WERI-Rb-1 (cell line): ENCODE data around the gene LAMA5.

ENCODE experiments used
- DNase-seq: peaks from one replicate; pipeline ENCODE4 v3.0.0-alpha.2; 2020
- H3K27ac ChIP-seq: fragments of 250-450 bp; sonication (Bioruptor Pico); 2 replicates; pipeline ENCODE4 v1.5.1; 2020; ENCODE audit warnings: mild to moderate bottlenecking, moderate library complexity
- H3K27me3 ChIP-seq: fragments of 250-450 bp; sonication (Bioruptor Pico); 2 replicates; pipeline ENCODE4 v1.5.1; 2021; ENCODE audit warnings: mild to moderate bottlenecking, low read depth, moderate library complexity; ENCODE audit not compliant: insufficient read depth, severe bottlenecking
- H3K36me3 ChIP-seq: fragments of 250-450 bp; sonication (Bioruptor Pico); 2 replicates; pipeline ENCODE4 v1.5.1; 2020; ENCODE audit warnings: mild to moderate bottlenecking, moderate library complexity
- H3K4me3 ChIP-seq: 2 replicates; pipeline ENCODE4 v1.5.1; 2011; ENCODE audit warnings: low read depth, mild to moderate bottlenecking, control low read depth, low read length
- H3K9me3 ChIP-seq: fragments of 250-450 bp; sonication (Bioruptor Pico); 2 replicates; pipeline ENCODE4 v1.5.1; 2021; ENCODE audit warnings: mild to moderate bottlenecking, moderate library complexity; ENCODE audit not compliant: severe bottlenecking
- TF ChIP-seq, protein P1 (sequence below): IDR thresholded peaks from 2 replicates; pipeline ENCODE4 v1.5.1; 2011; ENCODE audit warnings: low read depth, mild to moderate bottlenecking, control low read depth, inconsistent platforms, low read length

LAMA5 gene

DNA sequence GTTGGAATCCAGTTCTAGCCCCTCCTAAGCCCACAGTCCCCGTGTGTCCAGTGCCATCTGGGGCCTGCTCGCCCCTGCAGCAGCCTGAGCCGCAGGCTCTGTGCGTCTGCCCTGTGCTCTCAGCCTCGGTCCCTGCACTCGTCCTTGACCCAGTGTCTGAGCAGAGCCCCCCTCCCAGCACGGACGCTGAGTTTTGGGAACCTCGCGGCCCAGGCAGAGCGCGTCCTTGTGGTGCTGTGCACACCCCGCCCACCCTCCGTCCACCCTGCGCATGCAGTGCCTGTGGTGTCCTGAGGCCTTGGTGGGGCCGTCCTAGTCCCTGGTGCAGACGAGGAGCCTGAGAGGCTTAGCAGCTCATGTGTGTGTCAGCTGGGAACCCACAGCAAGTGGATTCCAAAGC is 97.2 kb downstream of the LAMA5 start:
- H3K27ac ChIP-seq = peak overlapping the region; percentile 69
- peak; percentile 86 for DNase-seq
- no peaks in the 10 kb centered on the region for H3K27me3 ChIP-seq
- peak overlapping the region; percentile 1 for H3K4me3 ChIP-seq
- peaks cover 41% of the 10 kb centered on the region for H3K36me3 ChIP-seq
- TF ChIP-seq, protein P1, sequence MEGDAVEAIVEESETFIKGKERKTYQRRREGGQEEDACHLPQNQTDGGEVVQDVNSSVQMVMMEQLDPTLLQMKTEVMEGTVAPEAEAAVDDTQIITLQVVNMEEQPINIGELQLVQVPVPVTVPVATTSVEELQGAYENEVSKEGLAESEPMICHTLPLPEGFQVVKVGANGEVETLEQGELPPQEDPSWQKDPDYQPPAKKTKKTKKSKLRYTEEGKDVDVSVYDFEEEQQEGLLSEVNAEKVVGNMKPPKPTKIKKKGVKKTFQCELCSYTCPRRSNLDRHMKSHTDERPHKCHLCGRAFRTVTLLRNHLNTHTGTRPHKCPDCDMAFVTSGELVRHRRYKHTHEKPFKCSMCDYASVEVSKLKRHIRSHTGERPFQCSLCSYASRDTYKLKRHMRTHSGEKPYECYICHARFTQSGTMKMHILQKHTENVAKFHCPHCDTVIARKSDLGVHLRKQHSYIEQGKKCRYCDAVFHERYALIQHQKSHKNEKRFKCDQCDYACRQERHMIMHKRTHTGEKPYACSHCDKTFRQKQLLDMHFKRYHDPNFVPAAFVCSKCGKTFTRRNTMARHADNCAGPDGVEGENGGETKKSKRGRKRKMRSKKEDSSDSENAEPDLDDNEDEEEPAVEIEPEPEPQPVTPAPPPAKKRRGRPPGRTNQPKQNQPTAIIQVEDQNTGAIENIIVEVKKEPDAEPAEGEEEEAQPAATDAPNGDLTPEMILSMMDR = peak; percentile 39; the same call in 1 of the 2 replicates
- H3K9me3 ChIP-seq = peaks cover 3% of the 10 kb centered on the region

DNA sequence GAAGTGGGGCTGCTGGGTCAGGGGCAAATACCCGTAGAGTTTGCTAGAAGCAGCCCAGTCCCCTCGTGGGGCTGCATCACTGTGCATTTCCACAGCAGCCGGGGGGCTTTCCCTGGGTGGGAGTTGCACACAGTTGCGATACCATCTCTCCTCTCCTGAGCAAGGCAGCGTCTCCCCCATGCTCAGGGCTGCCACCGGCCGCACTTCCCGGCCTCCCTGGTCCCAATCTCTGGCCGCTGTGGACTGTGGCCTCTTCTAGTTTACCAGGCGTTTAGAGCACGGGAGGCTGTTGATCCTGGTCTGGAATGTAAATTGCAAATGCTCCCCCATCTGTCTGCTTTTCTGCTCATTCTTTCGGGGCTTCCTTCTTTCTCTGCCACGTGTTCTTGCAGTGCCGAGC is 97.7 kb downstream of the LAMA5 start:
- Histone ChIP-seq H3K36me3 (peaks cover 45% of the 10 kb centered on the region), H3K27ac (peak overlapping the region; percentile 69), H3K4me3 (peak overlapping the region; percentile 1), H3K9me3 (peaks cover 6% of the 10 kb centered on the region), H3K27me3 (no peaks in the 10 kb centered on the region)
- TF ChIP-seq, protein P1 = no peak
- no peak for DNase-seq

DNA sequence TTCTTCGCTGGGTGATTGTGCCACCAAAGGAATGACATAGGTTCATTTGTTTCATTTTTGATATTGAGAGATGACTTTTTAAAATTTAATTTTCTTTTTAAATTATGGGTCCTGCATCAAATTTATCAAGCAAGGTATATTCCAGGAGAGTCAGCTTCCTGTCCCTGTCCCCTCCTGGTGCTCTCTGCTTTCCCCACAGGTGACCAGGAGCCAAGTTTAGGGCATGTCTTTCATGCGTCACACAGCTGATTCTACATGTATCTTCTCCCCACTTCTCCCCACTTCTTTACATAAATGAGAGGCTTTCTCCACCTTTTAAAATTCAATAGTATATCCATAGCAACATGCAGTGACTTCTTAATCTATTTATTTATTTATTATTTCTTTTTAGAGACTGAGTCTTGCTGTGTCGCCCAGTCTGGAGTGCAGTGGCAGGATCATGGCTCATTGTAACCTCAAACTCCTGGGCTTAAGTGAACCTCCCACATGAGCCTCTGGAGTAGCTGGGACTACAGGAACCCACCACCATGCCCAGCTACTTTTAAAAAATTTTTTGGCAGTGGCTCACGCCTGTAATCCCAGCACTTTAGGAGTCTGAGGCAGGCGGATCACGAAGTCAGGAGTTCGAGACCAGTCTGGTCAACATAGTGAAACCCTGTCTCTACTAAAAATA is 98.7 kb downstream of the LAMA5 start:
- no peak for DNase-seq
- no peak overlapping the region for H3K4me3 ChIP-seq
- TF ChIP-seq, protein P1 = no peak
- no peaks in the 10 kb centered on the region for H3K27me3 ChIP-seq
- H3K36me3 ChIP-seq = peaks cover 45% of the 10 kb centered on the region
- H3K9me3 ChIP-seq = peaks cover 6% of the 10 kb centered on the region
- H3K27ac ChIP-seq = no peak overlapping the region

DNA sequence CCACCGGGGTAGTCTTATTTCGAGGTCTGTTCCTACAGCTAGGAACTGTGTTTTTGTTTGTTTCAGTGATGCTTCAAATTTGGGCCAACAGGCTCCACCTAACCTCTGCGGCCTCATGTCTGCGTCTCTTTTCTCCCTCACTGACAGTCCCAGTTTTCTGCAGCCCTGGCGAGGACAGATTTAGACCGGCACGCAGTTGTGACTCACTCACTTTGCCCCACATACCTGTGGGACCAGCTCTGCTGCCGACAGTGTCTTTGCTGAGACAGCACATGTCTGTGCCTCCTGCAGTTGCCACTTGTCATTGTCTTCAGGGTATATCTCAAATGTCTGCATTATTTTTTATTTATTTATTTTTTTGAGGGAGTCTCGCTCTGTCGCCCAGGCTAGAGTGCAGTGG is 99.6 kb downstream of the LAMA5 start:
- DNase-seq = no peak
- Histone ChIP-seq H3K27me3 (no peaks in the 10 kb centered on the region), H3K9me3 (peaks cover 6% of the 10 kb centered on the region), H3K4me3 (no peak overlapping the region), H3K36me3 (peaks cover 46% of the 10 kb centered on the region), H3K27ac (no peak overlapping the region)
- TF ChIP-seq, protein P1 = no peak

DNA sequence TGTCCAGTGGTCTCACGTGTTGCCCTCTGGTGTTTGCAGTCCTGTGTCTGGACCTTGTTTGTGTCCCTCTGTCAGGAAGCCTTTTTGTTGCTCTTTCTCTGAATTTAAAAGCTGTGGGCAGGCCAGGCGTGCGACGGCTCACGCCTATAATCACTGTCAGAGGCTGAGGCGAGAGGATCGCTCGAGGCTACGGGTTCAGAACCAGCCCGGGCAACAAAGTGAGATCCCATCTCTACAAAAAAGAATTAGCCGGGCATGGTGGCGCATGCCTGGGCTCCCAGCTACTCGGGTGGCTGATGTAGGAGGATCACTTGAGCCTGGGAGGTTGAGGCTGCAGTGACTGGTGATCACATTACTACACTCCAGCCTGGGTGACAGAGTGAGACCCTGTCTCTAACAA is 100.3 kb downstream of the LAMA5 start:
- H3K27me3 ChIP-seq = no peaks in the 10 kb centered on the region
- TF ChIP-seq, protein P1 = no peak

DNA sequence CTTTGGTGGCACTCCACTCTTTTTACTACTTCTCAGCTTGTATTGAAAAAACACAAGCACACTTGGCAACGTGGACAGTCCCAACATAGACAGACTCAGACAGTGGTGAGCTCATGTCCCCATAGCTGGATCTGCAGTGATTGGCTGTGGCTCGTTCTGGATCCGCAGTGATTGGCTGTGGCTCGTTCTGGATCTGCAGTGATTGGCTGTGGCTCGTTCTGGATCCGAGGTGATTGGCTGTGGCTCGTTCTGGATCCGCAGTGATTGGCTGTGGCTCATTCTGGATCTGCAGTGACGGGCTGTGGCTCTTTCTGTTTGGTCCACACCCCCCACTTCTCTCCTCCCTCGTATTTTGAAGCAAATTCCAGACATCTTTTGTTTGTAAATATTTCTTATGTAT is 100.8 kb downstream of the LAMA5 start:
- H3K4me3 ChIP-seq = no peak overlapping the region
- no peaks in the 10 kb centered on the region for H3K27me3 ChIP-seq
- no peak overlapping the region for H3K27ac ChIP-seq
- peaks cover 44% of the 10 kb centered on the region for H3K36me3 ChIP-seq
- no peak for DNase-seq
- TF ChIP-seq, protein P1 = no peak
- peaks cover 6% of the 10 kb centered on the region for H3K9me3 ChIP-seq

More for the DNA sequence above, 100.3 kb downstream of the LAMA5 start:
- H3K36me3 ChIP-seq = peaks cover 44% of the 10 kb centered on the region
- peaks cover 6% of the 10 kb centered on the region for H3K9me3 ChIP-seq
- no peak overlapping the region for H3K4me3 ChIP-seq
- DNase-seq = no peak
- no peak overlapping the region for H3K27ac ChIP-seq
